GM12878 (cell line): ENCODE results near the gene AOPEP. TPM values are rescaled to one million over a fixed set of nuclear protein-coding genes. Genes with fewer than 3 reads are reported as not detected.

Experiments
- ATF3 ChIP-seq: IDR thresholded peaks from 2 replicates; pipeline ENCODE4 v1.6.1; 2011; ENCODE audit warnings: low read depth, mild to moderate bottlenecking, low read length, moderate library complexity, borderline replicate concordance; ENCODE audit errors: extremely low read depth
- CEBPB ChIP-seq, 2 experiments: fragments of 150-350 bp in 1 of 2; IDR thresholded peaks; 2 replicates each; pipeline ENCODE4 v1.6.1; 2012 to 2014; ENCODE audit warnings: low read depth in 2 of 2, low read length in 2 of 2, borderline replicate concordance in 1 of 2, inconsistent platforms in 1 of 2
- DPF2 ChIP-seq: fragments of 450-650 bp; IDR thresholded peaks from 2 replicates; pipeline ENCODE4 v1.6.1; 2017; ENCODE audit warnings: mild to moderate bottlenecking
- FOS ChIP-seq: IDR thresholded peaks from 3 replicates; pipeline ENCODE4 v1.6.1; 2011; ENCODE audit warnings: borderline replicate concordance; ENCODE audit not compliant: insufficient read length; ENCODE audit errors: extremely low read depth
- GATAD2B ChIP-seq: fragments of 450-650 bp; conservative IDR thresholded peaks from 2 replicates; pipeline ENCODE4 v1.6.1; 2017; ENCODE audit warnings: low read depth, mild to moderate bottlenecking, moderate library complexity
- IKZF1 ChIP-seq: fragments of 450-650 bp; conservative IDR thresholded peaks from 2 replicates; pipeline ENCODE4 v1.6.1; 2017; ENCODE audit warnings: antibody characterized with exemption, mild to moderate bottlenecking
- IRF4 ChIP-seq: IDR thresholded peaks from 2 replicates; pipeline ENCODE4 v1.6.1; 2011; ENCODE audit warnings: low read depth, low read length
- KAT2A ChIP-seq: conservative IDR thresholded peaks from 2 replicates; pipeline ENCODE4 v1.6.1; 2011; ENCODE audit warnings: low read depth, low read length; ENCODE audit not compliant: control insufficient read depth
- KLF5 ChIP-seq: fragments of 450-650 bp; IDR thresholded peaks from 2 replicates; pipeline ENCODE4 v1.6.1; 2014; ENCODE audit warnings: mild to moderate bottlenecking; ENCODE audit not compliant: partially characterized antibody
- MTA2 ChIP-seq: fragments of 450-650 bp; IDR thresholded peaks from 2 replicates; pipeline ENCODE4 v1.6.1; 2016; ENCODE audit warnings: low read depth, mild to moderate bottlenecking, moderate library complexity
- NR2F1 ChIP-seq: fragments of 450-650 bp; conservative IDR thresholded peaks from 2 replicates; pipeline ENCODE4 v1.6.1; 2017; ENCODE audit warnings: mild to moderate bottlenecking
- PRDM15 ChIP-seq: fragments of 450-650 bp; formaldehyde crosslinking; IDR thresholded peaks from 2 replicates; pipeline ENCODE4 v1.4.0; 2020; ENCODE audit warnings: mild to moderate bottlenecking, moderate library complexity
- RAD21 ChIP-seq: IDR thresholded peaks from 2 replicates; pipeline ENCODE4 v1.6.1; 2011; ENCODE audit warnings: mild to moderate bottlenecking, low read depth, low read length, moderate library complexity; ENCODE audit not compliant: insufficient read depth
- RFX5 ChIP-seq: IDR thresholded peaks from 2 replicates; pipeline ENCODE4 v1.6.1; 2011; ENCODE audit warnings: low read depth, low read length, improper control_type of control experiment
- SPI1 ChIP-seq: IDR thresholded peaks from 2 replicates; pipeline ENCODE4 v1.6.1; 2011; ENCODE audit warnings: low read depth, mild to moderate bottlenecking, low read length, moderate library complexity, borderline replicate concordance; ENCODE audit not compliant: insufficient read depth
- STAT1 ChIP-seq: fragments of 450-650 bp; conservative IDR thresholded peaks from 2 replicates; pipeline ENCODE4 v1.6.1; 2014; ENCODE audit warnings: antibody characterized with exemption, mild to moderate bottlenecking
- TCF7 ChIP-seq: IDR thresholded peaks from 2 replicates; pipeline ENCODE4 v1.6.1; 2014; ENCODE audit warnings: antibody characterized with exemption, borderline replicate concordance
- YY1 ChIP-seq: IDR thresholded peaks from 2 replicates; pipeline ENCODE4 v1.6.1; 2011; ENCODE audit warnings: low read depth, mild to moderate bottlenecking, low read length
- ZNF24 ChIP-seq: fragments of 450-650 bp; IDR thresholded peaks from 2 replicates; pipeline ENCODE4 v1.6.1; 2017; ENCODE audit warnings: antibody characterized with exemption, mild to moderate bottlenecking
- polyA plus RNA-seq, 11 experiments: library from polyadenylated mRNA; depleted of rRNA in 4 of 11; unstranded in 6 of 11; stranded (reverse) in 5 of 11; fragments of >200 nt; fragmentation: Nextera tagmentation in 4 of 11; fragmentation: Illumina TruSeq in 1 of 11; extraction: Ambion mirVana in 4 of 11; extraction: Trizol in 1 of 11; gene quantifications; 1 replicate in 1 of 11; 2 replicates in 10 of 11; pipeline versions ENCODE4 v1.2.1 to v1.2.3, GENCODE V29; 2011 to 2016; ENCODE audit warnings: inconsistent platforms in 2 of 11, missing spikeins in 2 of 11, low read depth in 1 of 11
- total RNA-seq, 4 experiments: library from RNA; depleted of rRNA in 3 of 4; stranded (reverse); fragments of >200 nt in 3 of 4; fragmentation: Illumina TruSeq in 1 of 4; extraction: Trizol in 1 of 4; gene quantifications; 2 replicates each; pipeline versions ENCODE4 v1.2.1 to v1.2.3, GENCODE V29; 2013 to 2021
- TF ChIP-seq, protein P1 (sequence below): IDR thresholded peaks from 2 replicates; pipeline ENCODE4 v1.6.1; 2012; ENCODE audit warnings: low read depth, low read length, improper control_type of control experiment
- TF ChIP-seq, protein P2 (sequence below), 3 experiments: IDR thresholded peaks in 2 of 3; conservative IDR thresholded peaks in 1 of 3; 2 replicates each; pipeline ENCODE4 v1.5.1; 2011; ENCODE audit warnings: low read depth in 3 of 3, low read length in 3 of 3, mild to moderate bottlenecking in 3 of 3, control low read depth in 2 of 3, moderate library complexity in 2 of 3, inconsistent platforms in 1 of 3, mixed read lengths in 1 of 3; ENCODE audit not compliant: control insufficient read depth in 2 of 3, insufficient read depth in 1 of 3; ENCODE audit errors: extremely low read depth in 1 of 3

The AOPEP gene
- total and polyA plus RNA-seq, 10 of the 15 experiments (the other 5 are each of a cell fraction or from before 2014, with no cell fraction given) = 2.3 to 16.9 (median 10.1) TPM

DNA sequence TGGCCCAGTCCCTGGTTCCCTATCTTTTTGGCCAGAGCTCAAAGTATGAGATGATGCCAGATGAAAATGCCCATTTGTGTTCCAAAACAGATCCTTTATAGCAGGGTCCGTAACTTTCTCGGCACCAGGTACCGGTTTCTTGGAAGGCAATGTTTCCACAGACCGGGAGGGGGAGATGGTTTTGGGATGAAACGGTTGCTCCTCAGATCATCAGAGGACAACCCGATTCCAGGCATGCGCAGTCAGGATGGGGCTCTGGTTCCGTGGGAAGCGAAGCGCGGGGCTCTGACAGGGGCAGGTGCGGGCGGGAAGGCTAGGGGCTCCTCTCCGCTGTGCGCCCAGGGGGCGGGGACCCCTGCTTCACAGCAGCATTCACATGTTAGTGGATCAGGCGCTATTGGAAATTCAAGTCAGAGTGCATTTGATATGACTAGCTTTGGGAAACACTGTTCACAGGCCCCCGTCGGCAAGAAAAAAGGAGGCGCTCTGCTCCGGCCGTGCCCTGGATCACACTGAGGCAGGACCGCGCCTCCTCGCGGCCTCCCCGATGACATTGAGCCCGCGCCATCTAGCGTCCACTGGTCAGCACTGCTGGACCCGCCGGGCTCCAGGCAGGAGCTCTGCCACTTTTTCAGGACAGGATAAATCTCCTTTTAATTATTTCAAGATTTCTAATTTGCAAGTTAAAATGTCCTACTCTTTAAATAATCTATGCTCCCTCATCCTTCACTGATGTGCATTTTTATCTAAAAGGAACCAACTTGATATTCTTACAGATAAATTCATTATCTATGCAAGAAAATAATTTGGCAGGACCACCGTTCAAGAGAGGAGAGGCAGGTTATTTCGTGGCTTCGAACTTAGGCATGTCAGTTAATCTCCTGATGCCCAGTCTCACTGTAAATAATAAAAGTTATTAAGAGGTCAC, 401.0 kb downstream of the AOPEP start (continued):
- TF ChIP-seq MTA2 = no peak
- no peak for TF ChIP-seq CEBPB (IDR thresholded peaks at IDR 0.05; ENCODE audit: borderline replicate concordance in 1 of 2, low read depth in 2 of 2, low read length in 2 of 2)
- TF ChIP-seq YY1 = peak; percentile 71; the same call in 1 of the 2 replicates
- TF ChIP-seq SPI1 = no peak
- no peak for TF ChIP-seq DPF2
- no peak for TF ChIP-seq KAT2A
- 0 out of 2 replicates have a peak, but pooled peaks have one; percentile 31 for TF ChIP-seq GATAD2B
- TF ChIP-seq, protein P1, sequence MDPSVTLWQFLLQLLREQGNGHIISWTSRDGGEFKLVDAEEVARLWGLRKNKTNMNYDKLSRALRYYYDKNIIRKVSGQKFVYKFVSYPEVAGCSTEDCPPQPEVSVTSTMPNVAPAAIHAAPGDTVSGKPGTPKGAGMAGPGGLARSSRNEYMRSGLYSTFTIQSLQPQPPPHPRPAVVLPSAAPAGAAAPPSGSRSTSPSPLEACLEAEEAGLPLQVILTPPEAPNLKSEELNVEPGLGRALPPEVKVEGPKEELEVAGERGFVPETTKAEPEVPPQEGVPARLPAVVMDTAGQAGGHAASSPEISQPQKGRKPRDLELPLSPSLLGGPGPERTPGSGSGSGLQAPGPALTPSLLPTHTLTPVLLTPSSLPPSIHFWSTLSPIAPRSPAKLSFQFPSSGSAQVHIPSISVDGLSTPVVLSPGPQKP = no peak
- TF ChIP-seq ATF3 = no peak
- no peak for TF ChIP-seq KLF5
- no peak for TF ChIP-seq ZNF24
- TF ChIP-seq IKZF1 = no peak
- no peak for TF ChIP-seq FOS
- TF ChIP-seq STAT1 = no peak
- TF ChIP-seq PRDM15 (CRISPR knock-in tag) = no peak
- TF ChIP-seq NR2F1 = no peak
- TF ChIP-seq TCF7 = no peak
- TF ChIP-seq RAD21 = peak; percentile 86
- no peak for TF ChIP-seq IRF4
- TF ChIP-seq RFX5 = no peak
- TF ChIP-seq, protein P2, sequence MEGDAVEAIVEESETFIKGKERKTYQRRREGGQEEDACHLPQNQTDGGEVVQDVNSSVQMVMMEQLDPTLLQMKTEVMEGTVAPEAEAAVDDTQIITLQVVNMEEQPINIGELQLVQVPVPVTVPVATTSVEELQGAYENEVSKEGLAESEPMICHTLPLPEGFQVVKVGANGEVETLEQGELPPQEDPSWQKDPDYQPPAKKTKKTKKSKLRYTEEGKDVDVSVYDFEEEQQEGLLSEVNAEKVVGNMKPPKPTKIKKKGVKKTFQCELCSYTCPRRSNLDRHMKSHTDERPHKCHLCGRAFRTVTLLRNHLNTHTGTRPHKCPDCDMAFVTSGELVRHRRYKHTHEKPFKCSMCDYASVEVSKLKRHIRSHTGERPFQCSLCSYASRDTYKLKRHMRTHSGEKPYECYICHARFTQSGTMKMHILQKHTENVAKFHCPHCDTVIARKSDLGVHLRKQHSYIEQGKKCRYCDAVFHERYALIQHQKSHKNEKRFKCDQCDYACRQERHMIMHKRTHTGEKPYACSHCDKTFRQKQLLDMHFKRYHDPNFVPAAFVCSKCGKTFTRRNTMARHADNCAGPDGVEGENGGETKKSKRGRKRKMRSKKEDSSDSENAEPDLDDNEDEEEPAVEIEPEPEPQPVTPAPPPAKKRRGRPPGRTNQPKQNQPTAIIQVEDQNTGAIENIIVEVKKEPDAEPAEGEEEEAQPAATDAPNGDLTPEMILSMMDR (IDR thresholded peaks at IDR 0.05 in 2 of 3, conservative IDR thresholded peaks at IDR 0.05 in 1 of 3; ENCODE audit: control insufficient read depth in 2 of 3, extremely low read depth in 1 of 3, insufficient read depth in 1 of 3, low read depth in 3 of 3, low read length in 3 of 3) = peak; percentile 91 to 99 (median 96)
